Cardiac fibroblast (primary cell): Measurements from ENCODE around the gene RAMP2.

Source experiments
- DNase-seq, 2 donors: peaks; one replicate each; pipeline versions ENCODE4 v3.0.0 to v3.0.0-alpha.2; 2010; ENCODE audit warnings: low read depth in 2 of 2
- H3K4me3 ChIP-seq, 2 donors: replicated peaks in 1 of 2; 1 replicate in 1 of 2; 2 replicates in 1 of 2; pipeline ENCODE4 v1.5.1; 2011; ENCODE audit warnings: low read depth in 2 of 2, low read length in 2 of 2, mild to moderate bottlenecking in 2 of 2, moderate library complexity in 1 of 2
- TF ChIP-seq, protein P1 (sequence below): IDR thresholded peaks from one replicate; pipeline ENCODE4 v1.5.1; 2011; ENCODE audit warnings: low read depth, mild to moderate bottlenecking, low read length, inconsistent platforms

Gene RAMP2

GRCh38 chr17:42780851-42781638 lies 20.0 kb downstream of the RAMP2 start:
- peak in 1 of 2 donors; percentile 17 for DNase-seq
- H3K4me3 ChIP-seq = peak overlapping the region; percentile 61 to 81
- TF ChIP-seq, protein P1, sequence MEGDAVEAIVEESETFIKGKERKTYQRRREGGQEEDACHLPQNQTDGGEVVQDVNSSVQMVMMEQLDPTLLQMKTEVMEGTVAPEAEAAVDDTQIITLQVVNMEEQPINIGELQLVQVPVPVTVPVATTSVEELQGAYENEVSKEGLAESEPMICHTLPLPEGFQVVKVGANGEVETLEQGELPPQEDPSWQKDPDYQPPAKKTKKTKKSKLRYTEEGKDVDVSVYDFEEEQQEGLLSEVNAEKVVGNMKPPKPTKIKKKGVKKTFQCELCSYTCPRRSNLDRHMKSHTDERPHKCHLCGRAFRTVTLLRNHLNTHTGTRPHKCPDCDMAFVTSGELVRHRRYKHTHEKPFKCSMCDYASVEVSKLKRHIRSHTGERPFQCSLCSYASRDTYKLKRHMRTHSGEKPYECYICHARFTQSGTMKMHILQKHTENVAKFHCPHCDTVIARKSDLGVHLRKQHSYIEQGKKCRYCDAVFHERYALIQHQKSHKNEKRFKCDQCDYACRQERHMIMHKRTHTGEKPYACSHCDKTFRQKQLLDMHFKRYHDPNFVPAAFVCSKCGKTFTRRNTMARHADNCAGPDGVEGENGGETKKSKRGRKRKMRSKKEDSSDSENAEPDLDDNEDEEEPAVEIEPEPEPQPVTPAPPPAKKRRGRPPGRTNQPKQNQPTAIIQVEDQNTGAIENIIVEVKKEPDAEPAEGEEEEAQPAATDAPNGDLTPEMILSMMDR = no peak

- peak overlapping the region; percentile 61 to 81 for H3K4me3 ChIP-seq
- TF ChIP-seq, protein P1 = no peak
- DNase-seq = no peak
Measured at GRCh38 chr17:42781639-42782165, 20.7 kb downstream of the RAMP2 start.

- TF ChIP-seq, protein P1 = no peak
- DNase-seq = peak; percentile 35 to 46
- peak overlapping the region; percentile 61 to 81 for H3K4me3 ChIP-seq
Measured at GRCh38 chr17:42782166-42783061, 21.4 kb downstream of the RAMP2 start.

GRCh38 chr17:42783062-42783790 lies 22.2 kb downstream of the RAMP2 start:
- DNase-seq = peak; percentile 76 to 91
- TF ChIP-seq, protein P1 = no peak
- peak overlapping the region in 1 of 2 donors; percentile 81 for H3K4me3 ChIP-seq

DNA sequence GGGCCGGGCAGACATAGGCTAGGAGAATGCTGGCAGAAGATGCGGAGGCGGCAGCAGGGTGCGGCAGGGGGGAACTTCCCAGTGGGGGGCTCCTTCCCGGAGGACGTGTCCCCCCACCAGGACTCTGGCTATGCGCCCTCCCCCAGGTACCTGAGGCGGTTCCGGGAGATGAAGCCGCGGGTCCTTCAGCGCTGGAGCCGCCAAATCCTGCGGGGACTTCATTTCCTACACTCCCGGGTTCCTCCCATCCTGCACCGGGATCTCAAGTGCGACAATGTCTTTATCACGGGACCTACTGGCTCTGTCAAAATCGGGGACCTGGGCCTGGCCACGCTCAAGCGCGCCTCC lies 22.7 kb downstream of the RAMP2 start:
- TF ChIP-seq, protein P1 = no peak
- H3K4me3 ChIP-seq = peak overlapping the region in 1 of 2 donors; percentile 30
- DNase-seq = peak in 1 of 2 donors; percentile 17

DNA sequence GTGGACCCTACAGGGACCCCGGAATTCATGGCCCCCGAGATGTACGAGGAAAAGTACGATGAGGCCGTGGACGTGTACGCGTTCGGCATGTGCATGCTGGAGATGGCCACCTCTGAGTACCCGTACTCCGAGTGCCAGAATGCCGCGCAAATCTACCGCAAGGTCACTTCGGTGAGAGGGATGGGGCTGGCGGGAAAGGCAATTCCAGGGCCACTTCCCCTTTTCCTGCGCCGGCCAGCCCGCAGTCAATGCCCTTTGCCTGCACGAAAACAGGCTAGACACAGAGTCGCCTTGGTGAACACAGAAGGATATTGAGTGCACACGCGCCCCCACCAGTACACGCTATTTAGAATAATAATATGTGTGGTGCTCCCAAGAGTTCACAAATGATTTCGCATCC lies 23.4 kb downstream of the RAMP2 start:
- TF ChIP-seq, protein P1 = no peak

More for the DNA sequence above, 23.4 kb downstream of the RAMP2 start:
- peak in 1 of 2 donors; percentile 14 for DNase-seq
- H3K4me3 ChIP-seq = no peak overlapping the region
